GM19452 (cell line): Measurements from ENCODE around the gene EHD4.

Experiments used
- ATAC-seq: cut with Tn5 transposase; IDR thresholded peaks from one replicate; pipeline ENCODE4 v1.9.1; 2021; ENCODE audit not compliant: unreplicated experiment

Gene EHD4

GRCh38 chr15:41921639-41922038 lies 50.7 kb downstream of the EHD4 start:
- ATAC-seq: no peak

- no peak for ATAC-seq
Measured at GRCh38 chr15:41921167-41921566, 51.2 kb downstream of the EHD4 start.

- ATAC-seq: no peak
Measured at GRCh38 chr15:41919954-41920538, 52.3 kb downstream of the EHD4 start.

GRCh38 chr15:41919201-41919820 lies 53.0 kb downstream of the EHD4 start:
- ATAC-seq: no peak

- ATAC-seq: no peak
Measured at GRCh38 chr15:41918506-41919126, 53.7 kb downstream of the EHD4 start.

GRCh38 chr15:41917767-41918430 lies 54.5 kb downstream of the EHD4 start:
- no peak for ATAC-seq

GRCh38 chr15:41915255-41915994 lies 56.9 kb downstream of the EHD4 start:
- ATAC-seq: no peak

- no peak for ATAC-seq
Measured at GRCh38 chr15:41914411-41914810, 57.9 kb downstream of the EHD4 start.

GRCh38 chr15:41913256-41913655 lies 59.1 kb downstream of the EHD4 start:
- no peak for ATAC-seq

- no peak for ATAC-seq
Measured at GRCh38 chr15:41911691-41912345, 60.5 kb downstream of the EHD4 start.

GRCh38 chr15:41908736-41909461 lies 63.5 kb downstream of the EHD4 start:
- ATAC-seq: no peak

GRCh38 chr15:41907141-41907540 lies 65.2 kb downstream of the EHD4 start:
- no peak for ATAC-seq

- ATAC-seq: no peak
Measured at GRCh38 chr15:41906608-41907007, 65.7 kb downstream of the EHD4 start.

- no peak for ATAC-seq
Measured at GRCh38 chr15:41905036-41905793, 67.1 kb downstream of the EHD4 start.

- peak; percentile 49 for ATAC-seq
Measured at GRCh38 chr15:41904541-41905005, 67.8 kb downstream of the EHD4 start.

- ATAC-seq: no peak
Measured at GRCh38 chr15:41903782-41904181, 68.6 kb downstream of the EHD4 start.

- ATAC-seq: no peak
Measured at GRCh38 chr15:41901431-41901830, 70.9 kb downstream of the EHD4 start.

GRCh38 chr15:41900526-41901380 lies 71.6 kb downstream of the EHD4 start:
- no peak for ATAC-seq
